ENCODE data around the gene WWP2.

- TF ChIP-seq HDGF (IDR thresholded peaks at IDR 0.05; ENCODE audit: borderline replicate concordance) (no peak), BHLHE40 (IDR thresholded peaks at IDR 0.05; ENCODE audit: borderline replicate concordance) (no peak), ZNF384 (IDR thresholded peaks at IDR 0.05) (no peak), PKNOX1 (IDR thresholded peaks at IDR 0.05) (no peak)
Measured at GRCh38 chr16:69720822-69721430, 41.2 kb upstream of the WWP2 start.

Measured in HEK293T (cell line).